Activated T-helper 17 cell treated with anti-CD3 and anti-CD28 coated beads, Interleukin-2, amount 50 U/mL, for 72 hours (primary cell): ENCODE measurements around the gene PLEKHM1. TPM values are rescaled to one million over a fixed set of nuclear protein-coding genes. Genes with fewer than 3 reads are reported as not detected.
A peak's percentile ranks its signal among the peaks of the same experiment; 100 is the strongest.
"Not testable (repeated sequence)": the region's sequence is repeated elsewhere in the genome, so short reads cannot be mapped to it uniquely, and the experiment has no call there.

Experiments used
- ATAC-seq: fragments of 150-1000 bp; cut with Tn5 transposase; replicated peaks from 2 replicates; pipeline ENCODE4 v1.10.0; 2021; ENCODE audit warnings: mild to moderate bottlenecking, moderate library complexity
- H3K27ac Mint-ChIP-seq: one replicate; pipeline ENCODE4 v1.8.0; 2022; ENCODE audit warnings: mixed read lengths
- H3K27me3 Mint-ChIP-seq: one replicate; pipeline ENCODE4 v1.8.0; 2022; ENCODE audit warnings: mixed read lengths
- H3K36me3 Mint-ChIP-seq: one replicate; pipeline ENCODE4 v1.8.0; 2022; ENCODE audit warnings: low read depth, mild to moderate bottlenecking, mixed read lengths
- H3K4me1 Mint-ChIP-seq: one replicate; pipeline ENCODE4 v1.8.0; 2022; ENCODE audit warnings: mixed read lengths
- H3K4me3 Mint-ChIP-seq: one replicate; pipeline ENCODE4 v1.8.0; 2022; ENCODE audit warnings: mild to moderate bottlenecking, mixed read lengths
- H3K9me3 Mint-ChIP-seq: one replicate; pipeline ENCODE4 v1.8.0; 2022; ENCODE audit warnings: mixed read lengths
- total RNA-seq, 2 donors: library from RNA; stranded (reverse); gene quantifications; one replicate each; pipeline ENCODE4 v1.2.3, GENCODE V29; 2022

Gene PLEKHM1
- total RNA-seq, 2 donors from 2014 or later: 29.5 to 31.2 TPM

DNA sequence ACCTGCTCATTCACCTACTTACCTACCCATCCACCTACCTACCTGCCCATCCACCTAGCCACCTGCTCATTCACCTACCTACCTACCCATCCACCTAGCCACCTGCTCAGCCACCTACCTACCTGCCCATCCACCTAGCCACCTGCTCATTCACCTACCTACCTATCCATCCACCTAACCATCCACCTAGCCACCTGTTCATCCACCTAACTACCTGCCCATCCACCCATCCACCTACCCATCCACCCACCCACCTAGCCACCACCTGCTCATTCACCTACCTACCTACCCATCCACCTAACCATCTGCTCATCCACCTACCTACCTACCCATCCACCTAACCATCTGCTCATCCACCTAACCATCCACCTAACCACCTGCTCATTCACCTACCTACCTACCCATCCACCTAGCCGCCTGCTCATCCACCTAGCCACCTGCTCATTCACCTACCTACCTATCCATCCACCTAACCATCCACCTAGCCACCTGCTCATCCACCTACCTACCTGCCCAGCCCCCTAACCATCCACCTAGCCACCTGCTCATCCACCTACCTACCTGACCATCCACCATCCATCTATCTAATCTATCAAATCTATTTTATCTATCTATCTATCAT is 40.7 kb downstream of the PLEKHM1 start:
- H3K4me3 Mint-ChIP-seq, ATAC-seq, H3K9me3 Mint-ChIP-seq, H3K4me1 Mint-ChIP-seq, H3K27me3 Mint-ChIP-seq: not testable (repeated sequence)
- peaks cover 26% of the 10 kb centered on the region for H3K36me3 Mint-ChIP-seq
- H3K27ac Mint-ChIP-seq: peak overlapping the region; percentile 63

GRCh38 chr17:45449260-45449659 is 41.3 kb downstream of the PLEKHM1 start:
- not testable (repeated sequence) for H3K27ac Mint-ChIP-seq, H3K4me3 Mint-ChIP-seq, ATAC-seq, H3K4me1 Mint-ChIP-seq, H3K9me3 Mint-ChIP-seq, H3K27me3 Mint-ChIP-seq
- H3K36me3 Mint-ChIP-seq: peaks cover 20% of the 10 kb centered on the region

- not testable (repeated sequence) for H3K9me3 Mint-ChIP-seq, H3K27me3 Mint-ChIP-seq, H3K27ac Mint-ChIP-seq, H3K4me1 Mint-ChIP-seq, ATAC-seq, H3K4me3 Mint-ChIP-seq
- H3K36me3 Mint-ChIP-seq: peaks cover 20% of the 10 kb centered on the region
Observed at GRCh38 chr17:45448483-45448882, 42.0 kb downstream of the PLEKHM1 start.

DNA sequence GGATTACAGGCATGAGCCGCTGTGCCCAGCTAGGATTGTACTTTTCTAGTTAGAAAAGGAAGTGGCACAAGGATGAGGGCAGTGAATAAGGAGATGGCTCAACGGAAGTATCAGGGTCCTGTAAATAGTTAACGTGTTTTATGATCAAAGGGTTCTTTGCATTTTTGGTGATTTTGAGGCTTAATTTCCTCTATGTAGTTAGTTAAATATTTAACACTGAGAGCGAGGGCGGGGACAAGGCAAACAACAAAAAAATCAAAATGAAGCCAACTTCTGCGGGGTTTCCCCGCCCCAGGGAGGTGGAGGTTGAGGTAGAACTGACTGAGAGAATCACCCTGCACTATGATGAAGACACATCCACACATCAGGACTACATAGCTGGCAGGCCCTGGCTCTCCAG is 42.5 kb downstream of the PLEKHM1 start:
- Mint-ChIP-seq H3K36me3 (peaks cover 20% of the 10 kb centered on the region), H3K27ac (peak overlapping the region; percentile 50)
- H3K4me3 Mint-ChIP-seq, ATAC-seq, H3K9me3 Mint-ChIP-seq, H3K27me3 Mint-ChIP-seq, H3K4me1 Mint-ChIP-seq: not testable (repeated sequence)

DNA sequence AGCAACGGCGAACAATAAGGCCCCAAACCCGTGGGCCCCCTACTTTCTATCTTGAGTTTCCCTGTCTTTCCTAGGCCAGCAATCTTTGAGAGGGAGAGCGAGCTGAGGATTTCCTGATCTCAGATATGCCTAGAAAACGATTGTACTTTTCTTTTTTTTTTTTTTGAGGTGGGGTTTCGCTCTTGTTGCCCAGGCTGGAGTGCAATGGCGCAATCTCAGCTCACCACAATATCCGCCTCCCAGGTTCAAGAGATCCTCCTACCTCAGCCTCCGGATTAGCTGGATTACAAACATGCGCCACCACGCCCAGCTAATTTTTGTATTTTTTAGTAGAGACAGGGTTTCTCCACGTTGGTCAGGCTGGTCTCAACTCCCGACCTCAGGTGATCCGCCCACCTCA is 42.9 kb downstream of the PLEKHM1 start:
- peaks cover 20% of the 10 kb centered on the region for H3K36me3 Mint-ChIP-seq
- not testable (repeated sequence) for H3K9me3 Mint-ChIP-seq, H3K4me1 Mint-ChIP-seq, H3K27me3 Mint-ChIP-seq, H3K4me3 Mint-ChIP-seq, ATAC-seq
- peak overlapping the region; percentile 50 for H3K27ac Mint-ChIP-seq

DNA sequence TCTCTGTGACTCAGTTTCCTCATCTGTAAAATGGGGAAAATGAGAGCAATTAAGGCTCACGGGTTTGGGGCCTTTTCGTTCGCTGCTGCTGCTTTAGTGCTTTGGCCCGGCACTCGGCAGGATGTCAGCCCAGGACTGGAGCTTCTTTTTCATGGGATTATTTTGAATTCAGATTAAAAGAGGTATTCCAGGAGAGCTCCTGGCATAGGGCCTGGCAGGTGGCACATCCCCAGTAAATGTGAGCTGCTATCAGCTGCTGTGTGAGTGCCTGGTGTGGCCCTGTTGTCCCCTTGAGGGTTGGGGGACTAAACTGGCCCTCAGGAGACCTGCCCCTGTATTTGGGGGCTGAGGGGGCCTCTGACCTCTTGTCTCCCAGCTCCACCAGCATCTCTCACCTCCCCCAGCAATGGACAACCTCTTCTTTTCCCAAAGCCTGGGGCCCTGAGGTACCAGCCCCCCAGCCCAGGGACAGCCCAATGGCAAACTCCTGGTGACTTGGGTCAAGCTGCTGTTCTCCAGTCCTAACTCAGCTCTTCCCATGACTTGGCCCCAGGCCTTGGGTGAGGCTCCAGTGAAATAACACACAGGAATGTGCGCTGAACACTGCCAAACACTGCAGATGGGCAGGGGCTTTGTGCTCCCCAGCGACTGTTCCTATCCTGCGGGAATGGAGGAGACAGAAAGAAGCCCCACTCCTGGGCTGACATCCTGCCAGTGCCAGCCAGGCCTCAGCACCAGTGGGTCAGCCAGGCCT is 43.5 kb downstream of the PLEKHM1 start:
- not testable (repeated sequence) for H3K27me3 Mint-ChIP-seq, H3K9me3 Mint-ChIP-seq, H3K4me3 Mint-ChIP-seq, ATAC-seq, H3K4me1 Mint-ChIP-seq, H3K27ac Mint-ChIP-seq
- peaks cover 20% of the 10 kb centered on the region for H3K36me3 Mint-ChIP-seq

GRCh38 chr17:45445901-45446743 is 44.4 kb downstream of the PLEKHM1 start:
- H3K4me3 Mint-ChIP-seq: peak overlapping the region; percentile 82
- peak; percentile 100 for ATAC-seq

DNA sequence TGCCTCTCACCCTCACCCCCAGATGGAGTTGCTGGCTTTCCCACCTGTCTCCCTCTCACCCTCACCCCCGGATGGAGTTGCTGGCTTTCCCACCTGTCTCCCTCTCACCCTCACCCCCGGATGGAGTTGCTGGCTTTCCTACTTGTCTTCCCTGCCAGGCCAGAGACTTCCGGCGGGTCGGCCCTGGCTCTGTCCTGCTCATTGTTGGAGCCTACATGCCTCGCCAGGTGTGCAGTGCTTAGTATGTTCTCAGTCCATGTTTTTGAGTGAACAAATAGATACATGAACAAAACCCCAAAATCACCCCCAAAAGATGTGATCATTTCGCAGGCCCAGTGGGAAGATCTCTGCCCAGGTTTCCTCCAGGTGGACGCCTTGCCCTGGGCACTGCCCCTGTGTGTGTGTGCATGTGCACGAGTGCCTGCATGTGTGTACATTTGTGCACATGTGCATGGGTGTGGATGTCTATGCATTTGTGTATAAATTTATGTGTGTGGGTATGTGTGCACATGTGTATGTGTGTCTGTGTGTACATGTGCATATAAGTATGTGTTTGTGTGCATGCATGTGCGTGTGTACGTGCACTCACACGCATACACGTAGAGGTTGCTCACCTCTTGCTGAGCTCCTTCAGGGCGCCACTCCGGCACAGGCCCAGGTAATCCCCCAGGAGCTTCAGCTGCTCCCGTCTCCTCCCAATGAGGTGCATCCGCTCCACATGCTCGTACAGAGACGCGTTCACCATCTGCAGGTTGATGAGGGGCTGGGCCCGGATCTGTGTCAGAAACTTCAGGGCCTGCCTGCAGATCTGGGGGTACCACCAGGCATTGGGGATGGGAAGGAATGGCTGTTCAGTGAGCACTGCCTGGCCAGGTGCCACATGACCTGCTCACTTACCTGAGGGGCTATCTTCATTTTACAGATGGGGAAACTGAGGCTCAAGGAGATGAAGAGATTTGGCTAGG is 45.4 kb downstream of the PLEKHM1 start:
- ATAC-seq, H3K9me3 Mint-ChIP-seq, H3K4me1 Mint-ChIP-seq, H3K27me3 Mint-ChIP-seq: not testable (repeated sequence)
- Mint-ChIP-seq H3K4me3 (peak overlapping the region; percentile 82), H3K36me3 (peaks cover 20% of the 10 kb centered on the region), H3K27ac (peak overlapping the region; percentile 93)

More at GRCh38 chr17:45445901-45446743, 44.4 kb downstream of the PLEKHM1 start:
- not testable (repeated sequence) for H3K27me3 Mint-ChIP-seq, H3K4me1 Mint-ChIP-seq, H3K9me3 Mint-ChIP-seq
- Mint-ChIP-seq H3K36me3 (peaks cover 20% of the 10 kb centered on the region), H3K27ac (peak overlapping the region; percentile 93)

DNA sequence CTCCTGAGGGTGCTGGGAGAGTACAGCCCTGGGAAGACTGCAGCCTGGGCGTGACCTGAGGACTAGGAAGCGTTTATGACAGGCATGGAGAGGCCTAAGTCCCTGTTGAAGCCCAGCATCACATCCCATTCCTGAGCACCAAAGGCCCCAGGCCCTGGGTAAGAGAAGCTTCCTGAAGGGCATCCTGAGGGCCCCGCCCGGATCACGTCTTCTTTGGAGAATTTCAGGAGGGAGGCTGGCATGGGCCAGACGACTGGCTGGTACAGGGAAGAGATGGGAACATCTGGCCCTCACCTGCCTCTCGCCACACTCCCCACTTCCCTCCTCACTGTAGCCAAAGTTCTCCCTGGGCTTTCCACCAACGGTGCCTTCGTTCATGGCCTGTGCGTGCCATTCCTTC is 46.2 kb downstream of the PLEKHM1 start:
- not testable (repeated sequence) for ATAC-seq, H3K4me1 Mint-ChIP-seq, H3K4me3 Mint-ChIP-seq, H3K27ac Mint-ChIP-seq, H3K9me3 Mint-ChIP-seq, H3K27me3 Mint-ChIP-seq
- H3K36me3 Mint-ChIP-seq: peaks cover 19% of the 10 kb centered on the region

GRCh38 chr17:45443371-45444260 is 46.9 kb downstream of the PLEKHM1 start:
- not testable (repeated sequence) for H3K9me3 Mint-ChIP-seq, ATAC-seq, H3K4me3 Mint-ChIP-seq, H3K27me3 Mint-ChIP-seq, H3K27ac Mint-ChIP-seq, H3K4me1 Mint-ChIP-seq
- H3K36me3 Mint-ChIP-seq: peaks cover 20% of the 10 kb centered on the region

DNA sequence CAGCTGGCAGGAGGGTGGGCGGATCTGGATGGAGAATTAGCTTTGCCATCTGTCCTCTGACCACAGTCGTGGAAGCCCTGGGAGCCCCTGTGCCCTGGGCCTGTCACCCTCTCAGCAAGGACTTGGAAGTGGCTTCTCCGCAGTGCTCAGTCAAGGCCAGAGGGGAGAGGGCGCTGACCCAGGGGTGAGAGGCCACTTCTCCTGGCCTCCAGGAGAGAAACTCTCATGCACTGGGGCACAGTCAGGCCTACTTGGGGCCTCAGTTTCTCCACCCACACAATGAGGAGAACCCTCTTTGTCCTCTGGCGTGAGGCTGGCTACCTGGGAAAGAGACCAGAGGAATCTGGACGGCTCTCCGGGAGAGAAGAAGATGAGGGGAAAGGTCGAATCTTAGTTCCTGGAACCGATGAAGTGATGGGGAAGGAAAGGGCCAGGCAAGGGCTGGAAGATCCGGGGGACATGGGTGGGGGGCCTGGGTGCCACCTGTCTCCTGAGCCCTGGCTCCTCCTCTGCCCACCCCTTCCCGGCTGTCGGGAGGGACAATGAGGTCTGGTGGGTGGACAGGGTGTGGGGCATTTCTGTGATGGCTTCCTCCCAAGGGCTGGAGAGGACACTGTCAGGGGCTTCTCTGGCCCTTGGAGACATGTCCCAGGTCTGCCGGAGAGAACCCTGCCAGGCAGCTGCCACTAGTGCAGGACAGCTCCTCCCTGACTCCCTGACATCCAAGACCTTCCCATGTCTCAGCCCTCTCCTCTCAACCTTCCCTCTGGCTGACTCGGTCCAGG is 48.8 kb downstream of the PLEKHM1 start:
- H3K9me3 Mint-ChIP-seq: no peaks in the 10 kb centered on the region
- H3K36me3 Mint-ChIP-seq: peaks cover 22% of the 10 kb centered on the region
- no peak for ATAC-seq
- peak overlapping the region; percentile 73 for H3K27ac Mint-ChIP-seq
- no peak overlapping the region for H3K4me3 Mint-ChIP-seq
- no peaks in the 10 kb centered on the region for H3K27me3 Mint-ChIP-seq
- H3K4me1 Mint-ChIP-seq: peaks cover 8% of the 10 kb centered on the region

- Mint-ChIP-seq H3K36me3 (peaks cover 22% of the 10 kb centered on the region), H3K27ac (peak overlapping the region; percentile 73)
- not testable (repeated sequence) for H3K4me3 Mint-ChIP-seq, H3K27me3 Mint-ChIP-seq, H3K4me1 Mint-ChIP-seq, H3K9me3 Mint-ChIP-seq
- peak; percentile 89 for ATAC-seq
Observed at GRCh38 chr17:45440839-45441515, 49.5 kb downstream of the PLEKHM1 start.
